ENCODE measurements around the gene KAT6B. TPM values are rescaled to one million over a fixed set of nuclear protein-coding genes. Genes with fewer than 3 reads are reported as not detected.

The KAT6B gene
- total RNA-seq, 1 donor from 2014 or later: 57.3 TPM

DNA sequence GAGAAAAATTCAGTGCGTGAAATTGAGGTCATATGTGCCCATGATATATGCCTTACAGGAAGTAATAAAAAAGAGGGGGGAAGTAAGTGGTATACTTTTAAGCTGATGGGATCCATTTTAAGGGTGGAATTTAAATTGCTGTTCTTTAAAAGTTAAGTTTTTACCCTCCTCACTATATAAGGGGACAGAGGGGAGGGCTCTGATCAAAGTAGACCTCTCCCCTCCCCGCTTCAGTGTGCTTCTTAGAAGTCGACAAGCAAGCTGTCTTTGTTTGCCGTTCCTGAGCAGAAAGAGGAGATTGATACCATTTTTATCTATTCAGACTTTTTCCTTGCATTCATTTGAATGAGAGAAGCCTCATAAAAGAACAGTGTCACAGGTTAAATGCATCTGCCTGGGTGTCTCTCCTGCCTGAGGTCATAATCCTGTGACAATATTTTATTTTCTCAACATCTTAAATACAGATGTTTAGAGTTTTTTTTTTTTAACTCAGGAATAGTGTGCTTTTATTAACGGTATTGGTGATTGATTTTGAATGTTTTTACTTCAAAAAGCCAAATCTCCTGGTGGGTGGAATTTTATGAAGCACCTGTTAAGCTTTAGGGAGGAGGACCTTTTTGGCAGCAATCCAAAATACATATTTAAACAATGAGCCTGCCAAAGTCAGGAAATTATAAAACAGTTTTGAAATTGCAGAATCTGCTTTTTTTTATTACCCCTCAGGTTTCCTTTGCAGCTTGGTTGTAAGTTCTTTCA, 141.7 kb downstream of the KAT6B start:
- intact Hi-C loops (cut with DNase I): no loop called here
- ATAC-seq (peak; percentile 48), DNase-seq (ENCODE audit: low spot score) (no peak)

DNA sequence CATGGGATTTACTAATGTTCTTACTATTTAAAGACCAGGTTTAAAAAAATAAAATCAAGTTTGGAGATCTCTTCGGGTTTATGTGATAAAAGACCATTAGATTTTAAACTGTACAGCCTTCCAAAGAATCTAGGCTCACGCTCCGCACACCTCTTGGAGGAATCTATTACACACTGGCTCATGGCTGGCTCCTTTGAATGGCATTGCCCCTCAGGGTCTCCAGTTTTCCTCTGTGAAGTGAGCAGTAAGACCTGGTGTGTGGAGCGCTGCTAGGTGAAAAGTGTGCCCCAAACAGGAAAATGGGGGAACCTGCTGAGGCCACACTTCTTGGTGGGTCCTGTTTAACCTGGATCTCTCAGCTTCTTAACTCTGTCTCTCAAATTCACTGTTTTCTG, 142.3 kb downstream of the KAT6B start:
- DNase-seq (ENCODE audit: low spot score) (no peak), ATAC-seq (peak; percentile 61)
- intact Hi-C loops (cut with DNase I): no loop called here

DNA sequence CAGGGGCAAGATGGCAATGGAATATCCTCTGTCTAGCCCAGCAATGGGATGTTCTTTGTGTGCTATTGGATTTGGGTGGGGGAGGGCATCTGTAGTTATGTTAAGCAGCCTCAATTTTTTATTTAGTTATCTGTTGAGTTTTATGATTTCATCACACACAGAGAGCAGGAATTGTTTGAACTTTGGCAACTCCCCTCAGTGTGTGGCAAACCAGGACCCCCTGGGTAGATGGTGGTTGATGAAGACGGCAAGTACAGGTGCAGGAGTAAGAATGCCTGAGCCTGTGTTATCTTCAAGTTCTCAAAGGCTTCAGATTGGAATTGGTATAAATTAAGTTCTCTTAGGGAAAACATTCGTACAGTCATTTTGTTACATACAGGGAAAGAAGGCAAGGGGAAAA, 142.7 kb downstream of the KAT6B start:
- DNase-seq (ENCODE audit: low spot score): no peak
- intact Hi-C loops (cut with DNase I): no loop called here
- peak; percentile 35 for ATAC-seq

DNA sequence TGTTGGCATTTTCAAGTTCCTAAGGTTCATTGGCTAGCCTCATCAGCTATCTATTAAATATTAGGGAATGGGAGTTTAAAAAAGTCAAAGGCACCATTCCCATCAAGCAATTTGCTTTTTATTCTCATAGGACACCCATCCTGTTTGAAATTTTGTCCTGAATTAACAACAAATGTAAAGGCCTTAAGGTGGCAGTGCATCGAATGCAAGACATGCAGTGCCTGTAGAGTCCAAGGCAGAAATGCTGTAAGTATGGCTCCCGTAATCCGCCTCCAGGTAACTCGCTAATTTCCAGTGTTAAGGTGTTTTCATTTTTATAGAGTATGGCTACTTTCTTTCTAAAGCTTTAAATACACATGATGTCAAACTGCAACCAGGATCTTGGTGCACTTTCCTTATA, 143.1 kb downstream of the KAT6B start:
- intact Hi-C loops (cut with DNase I): no loop called here
- DNase-seq (ENCODE audit: low spot score): no peak
- no peak for ATAC-seq

DNA sequence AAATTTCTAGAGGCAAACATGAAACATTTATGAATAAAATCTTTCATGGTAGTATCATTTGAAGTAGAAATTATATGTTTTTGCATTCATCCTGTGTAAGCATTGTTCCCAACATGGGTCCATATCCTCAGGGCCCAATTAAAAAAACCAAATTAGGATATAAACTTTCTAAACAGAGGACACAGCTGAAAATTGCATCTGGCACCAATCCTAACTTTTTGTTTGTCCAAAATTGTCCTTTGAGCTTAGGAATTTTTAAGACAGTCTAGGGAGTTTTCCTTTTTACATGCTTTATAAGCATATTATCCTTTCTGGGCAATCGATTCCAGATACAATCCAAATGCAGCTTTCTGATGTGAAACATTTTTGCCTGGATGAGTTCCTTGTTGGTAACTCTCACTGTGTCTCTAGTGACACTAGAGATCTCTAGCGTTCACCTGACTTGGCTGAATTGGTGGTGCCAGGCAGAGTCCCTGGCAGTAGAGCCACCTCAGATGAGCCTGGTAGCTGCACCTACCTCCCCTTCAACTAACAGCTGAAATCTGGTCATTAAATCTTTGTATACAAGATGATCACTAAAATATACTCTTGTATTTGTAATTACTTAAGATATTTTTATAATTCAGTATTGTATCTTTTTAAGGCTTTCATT, 147.5 kb downstream of the KAT6B start:
- DNase-seq (ENCODE audit: low spot score) (no peak), ATAC-seq (no peak)
- intact Hi-C loops (cut with DNase I): no loop called here

DNA sequence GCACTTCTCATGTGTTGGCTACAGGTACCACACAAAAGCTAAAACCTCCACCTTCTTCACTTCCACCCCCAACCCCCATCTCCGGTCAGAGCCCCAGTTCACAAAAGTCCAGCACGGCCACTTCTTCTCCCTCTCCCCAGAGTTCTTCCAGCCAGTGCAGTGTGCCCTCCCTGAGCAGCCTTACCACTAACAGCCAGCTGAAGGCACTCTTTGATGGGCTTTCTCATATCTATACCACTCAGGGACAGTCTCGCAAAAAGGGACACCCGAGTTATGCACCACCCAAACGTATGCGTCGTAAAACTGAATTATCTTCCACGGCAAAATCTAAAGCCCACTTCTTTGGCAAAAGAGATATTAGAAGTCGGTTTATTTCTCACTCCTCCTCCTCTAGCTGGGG, 149.4 kb downstream of the KAT6B start:
- intact Hi-C loops (cut with DNase I): no loop called here

DNA sequence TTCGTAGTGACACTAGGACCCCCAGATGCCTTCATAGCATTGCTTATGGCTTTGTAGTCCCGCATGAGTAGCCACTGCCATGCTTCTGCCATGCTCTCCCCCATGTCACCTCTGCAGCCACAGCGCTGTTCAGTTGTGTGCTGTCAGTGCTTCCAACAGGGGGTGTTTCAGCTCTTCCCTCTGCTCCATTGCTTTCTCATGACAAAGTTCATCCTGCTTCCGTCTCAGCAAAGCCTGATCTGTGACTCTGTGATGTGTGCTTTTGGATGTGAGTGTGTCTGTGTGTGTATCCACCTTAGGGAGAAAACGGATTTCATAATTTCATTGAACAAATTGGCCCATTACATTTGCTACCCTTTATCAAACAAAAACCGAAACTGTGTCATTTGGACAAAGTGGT, 150.2 kb downstream of the KAT6B start:
- intact Hi-C loops (cut with DNase I): no loop called here
- no peak for ATAC-seq

More for the DNA sequence above, 149.4 kb downstream of the KAT6B start:
- no peak for DNase-seq (ENCODE audit: low spot score)
- ATAC-seq: no peak

DNA sequence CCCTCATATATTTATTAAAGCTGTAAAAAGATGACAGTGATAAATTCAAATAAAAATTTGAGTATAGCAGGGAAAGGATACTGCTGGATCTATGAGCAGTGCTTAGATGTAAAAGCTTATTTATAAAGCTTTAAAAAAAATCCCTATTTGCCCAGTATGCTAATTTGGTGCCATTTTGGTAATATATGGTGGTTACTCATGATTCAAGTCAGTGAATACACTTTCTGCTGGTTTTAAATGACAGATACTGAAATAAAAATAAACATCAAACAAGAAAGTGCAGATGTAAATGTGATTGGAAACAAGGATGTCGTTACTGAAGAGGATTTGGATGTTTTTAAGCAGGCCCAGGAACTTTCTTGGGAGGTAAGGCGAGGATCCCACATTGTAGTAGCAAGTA, 150.7 kb downstream of the KAT6B start:
- ATAC-seq: no peak
- no peak for DNase-seq (ENCODE audit: low spot score)
- intact Hi-C loops (cut with DNase I): no loop called here

More for the DNA sequence above, 150.2 kb downstream of the KAT6B start:
- DNase-seq (ENCODE audit: low spot score): no peak

DNA sequence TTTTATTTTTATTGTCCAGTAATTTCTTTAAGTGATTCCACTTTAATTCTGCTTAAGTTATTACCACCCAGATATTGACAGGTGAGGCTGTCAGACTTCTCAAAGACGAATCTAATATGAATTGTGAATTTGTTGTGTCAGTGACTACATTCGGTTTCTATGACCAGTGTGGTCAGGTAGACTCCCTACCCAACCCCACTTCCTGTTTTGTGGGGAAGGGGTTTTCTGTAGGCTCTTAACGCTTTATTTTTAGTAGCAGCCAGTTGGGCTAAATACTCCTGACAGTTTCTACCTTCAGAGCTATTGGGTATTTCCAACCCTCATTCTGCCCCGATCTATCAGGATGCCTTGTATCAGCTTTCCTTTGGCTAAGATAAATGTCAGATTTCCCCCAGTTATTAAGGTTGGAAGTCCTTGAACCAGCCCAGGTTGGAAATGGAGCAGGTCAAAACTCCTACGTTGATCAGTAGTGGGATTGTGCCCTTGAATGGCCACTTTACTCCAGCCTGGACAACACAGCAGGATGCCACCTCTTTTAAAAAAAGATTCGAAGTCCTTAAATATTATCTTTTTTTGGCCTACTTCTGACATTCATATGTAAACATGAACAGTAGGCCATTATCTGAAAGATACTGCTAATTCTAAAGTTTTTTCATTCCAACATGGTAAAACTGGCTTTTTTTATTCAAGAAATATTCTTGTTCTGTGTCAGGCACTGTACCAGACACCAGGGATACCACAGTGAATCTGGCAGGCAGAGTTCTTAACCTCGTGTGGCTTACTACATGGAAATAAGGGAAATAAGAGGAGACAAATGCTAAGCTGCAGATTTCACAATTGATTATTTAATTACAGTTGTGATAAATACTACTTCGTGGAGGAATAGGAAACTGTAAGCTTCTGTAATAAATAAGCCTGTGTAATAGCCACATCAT, 151.8 kb downstream of the KAT6B start:
- DNase-seq (ENCODE audit: low spot score): no peak
- intact Hi-C loops (cut with DNase I): no loop called here
- no peak for ATAC-seq

DNA sequence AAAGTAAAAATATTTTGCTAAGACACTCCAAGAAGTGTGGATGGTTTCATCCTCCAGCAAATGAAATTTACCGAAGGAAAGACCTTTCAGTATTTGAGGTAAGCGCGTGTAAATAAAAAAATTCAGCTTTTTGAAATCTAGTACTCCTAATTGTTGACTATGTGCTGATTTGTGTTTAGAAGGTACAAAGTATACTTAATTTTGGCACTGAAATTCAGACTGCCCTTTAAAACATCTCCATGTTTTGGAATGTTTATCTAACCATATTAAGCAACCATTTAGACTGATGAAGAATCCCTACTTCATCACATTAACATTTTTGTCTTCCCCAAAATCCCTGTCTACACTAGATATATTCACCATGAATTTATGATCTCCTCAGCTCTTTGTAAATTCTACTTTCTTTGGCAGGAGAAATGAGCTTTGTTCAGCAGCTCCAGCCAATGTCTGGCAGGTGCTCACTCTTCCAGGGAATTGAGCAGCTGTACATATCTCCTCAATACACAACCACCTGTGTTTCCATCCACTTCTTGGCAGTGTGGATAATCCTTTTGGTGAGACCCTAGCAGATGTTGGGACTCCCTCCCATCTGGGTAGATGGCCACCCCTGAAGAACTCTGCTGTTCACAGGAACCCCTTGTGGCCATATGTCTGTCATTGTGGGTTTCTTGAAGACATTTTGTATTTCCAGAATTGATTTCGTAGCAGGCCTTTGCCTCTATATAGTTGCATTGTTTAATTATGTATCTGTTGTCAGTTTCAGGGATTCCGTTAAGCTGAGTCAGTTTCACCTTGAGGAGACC, 155.6 kb downstream of the KAT6B start:
- DNase-seq (ENCODE audit: low spot score): no peak
- peak; percentile 52 for ATAC-seq
- intact Hi-C loops (cut with DNase I): no loop called here

DNA sequence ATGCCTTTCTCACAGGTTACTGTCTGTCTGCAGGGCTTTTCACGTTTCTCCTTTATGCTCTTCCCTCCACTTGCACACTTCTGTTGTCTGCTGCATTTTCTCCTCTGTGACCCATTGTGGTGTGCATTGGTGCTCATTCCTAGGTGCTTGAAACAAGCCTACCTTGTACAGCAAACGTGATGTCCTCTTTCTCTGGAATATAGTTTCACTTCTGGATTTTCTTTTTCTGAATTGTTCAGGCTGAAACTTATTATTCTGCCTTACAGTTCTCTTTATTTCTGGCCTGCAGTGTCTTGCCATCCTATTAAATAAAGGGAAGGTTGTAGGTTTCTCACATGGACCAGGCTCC, 156.2 kb downstream of the KAT6B start:
- intact Hi-C loops (cut with DNase I): no loop called here
- no peak for ATAC-seq

DNA sequence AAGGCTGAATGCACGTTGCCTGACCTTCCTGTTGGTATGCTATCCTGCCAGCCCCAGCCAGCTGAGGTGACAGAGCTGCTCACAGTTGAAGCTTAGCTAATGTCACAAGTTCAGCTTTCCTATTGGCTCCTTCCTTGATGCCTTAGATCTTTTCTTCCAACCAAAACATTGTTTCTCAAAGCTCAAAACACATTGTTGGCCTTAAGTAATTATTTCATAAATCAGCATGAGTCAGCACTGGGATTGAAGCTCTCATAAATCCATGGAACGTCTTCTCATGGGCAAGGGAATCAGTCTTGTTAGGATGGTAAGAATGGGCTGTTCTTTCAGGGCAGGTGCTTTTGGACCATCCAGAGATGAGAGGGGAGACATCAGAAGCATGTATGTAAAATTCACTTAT, 157.0 kb downstream of the KAT6B start:
- intact Hi-C loops (cut with DNase I): no loop called here
- DNase-seq (ENCODE audit: low spot score) (no peak), ATAC-seq (peak; percentile 38)

More for the DNA sequence above, 156.2 kb downstream of the KAT6B start:
- no peak for DNase-seq (ENCODE audit: low spot score)

DNA sequence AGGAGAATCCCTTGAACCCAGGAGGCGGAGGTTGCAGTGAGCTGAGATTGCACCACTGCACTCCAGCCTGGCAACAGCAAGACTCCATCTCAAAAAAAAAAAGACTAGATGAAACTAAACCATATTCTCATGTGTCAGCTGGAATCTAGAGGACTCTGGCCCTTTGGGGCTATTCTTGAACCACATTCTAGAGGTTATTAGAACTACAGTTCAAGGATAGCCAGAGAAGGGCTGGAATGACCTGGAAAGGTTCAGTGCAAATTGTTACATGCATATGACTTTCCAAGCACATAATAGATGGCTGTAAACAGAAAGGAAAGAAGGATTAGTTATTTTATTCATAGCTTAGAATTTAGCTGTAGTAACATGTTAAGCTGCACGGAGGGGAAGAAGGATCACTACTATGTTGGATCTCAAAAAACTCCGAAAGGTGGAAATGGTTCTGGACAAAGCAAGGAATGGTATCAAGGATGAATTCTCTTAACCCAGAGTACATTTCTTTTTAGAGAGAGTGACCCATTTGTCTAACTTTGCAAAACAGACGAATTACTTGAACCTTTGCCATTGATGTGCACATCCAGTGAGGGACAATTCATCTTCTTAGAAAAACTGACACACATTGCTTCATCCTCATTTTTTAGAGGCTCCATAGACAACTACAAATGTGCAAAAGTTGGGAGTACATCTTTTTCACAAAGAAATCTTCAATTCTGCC, 161.1 kb downstream of the KAT6B start:
- peak; percentile 89 for ATAC-seq

DNA sequence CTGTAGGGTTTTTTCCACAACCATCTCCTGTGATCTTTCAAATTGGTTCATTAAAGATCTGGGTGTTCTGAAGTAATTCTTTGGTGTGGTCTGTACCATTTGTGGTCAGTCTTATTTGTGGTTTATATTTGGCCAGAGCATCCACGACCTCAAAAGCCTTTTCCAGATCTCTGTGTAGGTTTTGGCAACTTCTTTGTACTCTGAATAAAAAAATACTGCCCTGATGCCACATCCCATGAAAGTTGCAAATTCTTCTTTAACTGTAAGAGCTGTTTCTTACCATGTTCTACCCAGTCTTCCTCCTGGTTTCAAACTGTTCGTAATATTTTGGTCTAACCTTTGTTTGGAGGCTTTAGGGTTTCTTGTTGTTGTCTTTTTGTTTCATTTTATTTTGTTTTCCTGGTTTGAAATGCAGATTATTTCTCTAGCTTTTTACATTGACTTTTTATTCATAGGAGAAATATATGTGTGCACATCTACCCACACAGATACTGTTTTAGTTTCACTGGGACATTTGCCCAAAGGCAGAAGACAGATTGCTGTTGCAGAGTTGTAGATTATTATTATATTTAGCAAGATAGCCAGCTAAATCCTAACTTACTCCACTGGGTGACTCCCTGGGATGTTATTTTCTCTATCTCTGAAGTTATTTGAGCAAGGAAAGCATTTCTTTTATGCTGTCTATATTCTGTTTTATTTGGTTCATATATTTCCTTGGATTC, 161.8 kb downstream of the KAT6B start:
- DNase-seq (ENCODE audit: low spot score): no peak
- peak; percentile 36 for ATAC-seq
- intact Hi-C loops (cut with DNase I): no loop called here

More for the DNA sequence above, 161.1 kb downstream of the KAT6B start:
- DNase-seq (ENCODE audit: low spot score): no peak
- intact Hi-C loops (cut with DNase I): no loop called here

DNA sequence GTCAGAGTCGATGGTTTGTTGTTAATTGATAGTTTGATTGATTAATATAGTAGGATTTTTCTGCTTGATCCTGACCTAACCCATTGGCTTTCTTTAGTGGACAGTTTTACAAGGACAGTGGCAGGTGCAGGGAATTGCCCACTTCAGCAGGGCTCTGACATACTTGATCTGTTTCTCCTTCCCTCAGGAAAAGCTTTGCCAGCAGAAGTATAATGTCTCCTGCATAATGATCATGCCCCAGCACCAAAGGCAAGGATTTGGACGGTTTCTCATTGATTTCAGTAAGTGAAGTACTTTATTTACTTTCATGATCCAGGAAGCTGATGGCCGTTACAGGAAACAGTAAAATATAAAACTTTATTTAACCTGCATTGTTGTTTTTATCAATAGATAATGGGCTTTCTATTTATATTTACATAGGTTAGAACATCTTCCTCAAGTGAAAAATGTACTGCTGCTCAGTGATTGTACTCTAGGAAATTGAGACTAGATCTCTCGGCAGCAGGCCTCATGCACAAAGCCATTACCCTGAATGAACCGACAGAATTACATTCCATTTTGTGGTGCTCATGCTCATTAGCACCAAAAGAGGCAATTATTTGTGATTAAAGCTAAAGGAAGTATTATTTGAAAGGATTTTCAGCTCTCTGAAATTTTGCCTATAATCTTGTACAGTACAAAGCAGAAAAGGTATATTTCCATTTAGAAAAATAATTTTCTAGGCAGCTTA, 162.6 kb downstream of the KAT6B start:
- intact Hi-C loops (cut with DNase I): no loop called here
- no peak for ATAC-seq
- no peak for DNase-seq (ENCODE audit: low spot score)

DNA sequence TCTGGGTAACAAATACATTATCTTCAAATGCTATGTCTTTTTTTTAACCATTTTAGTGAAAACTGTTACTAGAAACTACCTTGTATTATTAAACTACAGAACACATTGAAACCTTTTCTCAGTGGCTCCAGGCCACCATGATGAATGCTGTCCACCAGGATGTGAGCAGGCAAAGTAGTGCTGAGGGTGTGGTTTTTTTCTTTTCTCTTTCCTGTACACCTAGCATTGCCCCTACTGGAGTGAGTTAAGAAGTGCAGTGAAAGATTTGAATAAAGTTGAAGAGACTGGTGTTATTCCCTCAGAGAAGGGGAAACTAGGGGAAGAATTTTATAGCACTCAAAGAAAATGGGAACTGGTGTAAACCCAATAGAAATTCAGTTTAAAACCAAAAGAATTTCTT, 165.0 kb downstream of the KAT6B start:
- no peak for ATAC-seq
- intact Hi-C loops (cut with DNase I): no loop called here

DNA sequence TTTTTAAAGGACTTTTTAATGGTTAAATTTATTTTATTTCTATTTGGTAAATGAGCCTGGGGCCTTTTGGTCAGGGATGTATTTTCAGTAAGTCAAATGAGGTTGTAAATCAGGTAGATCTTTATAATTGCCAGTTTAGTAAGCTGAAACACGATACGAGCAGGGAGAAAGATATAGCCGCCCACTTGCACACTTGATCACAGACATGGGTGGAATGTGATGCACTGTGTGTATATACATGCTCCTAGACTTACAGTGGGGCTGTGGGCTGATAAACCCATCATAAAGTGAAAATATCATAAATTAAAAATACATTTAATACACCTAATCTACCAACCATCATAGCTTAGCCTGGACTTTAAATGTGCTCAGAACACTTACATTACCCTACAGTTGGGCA, 165.7 kb downstream of the KAT6B start:
- intact Hi-C loops (cut with DNase I): no loop called here
- ATAC-seq: no peak
- DNase-seq (ENCODE audit: low spot score): no peak

More for the DNA sequence above, 165.0 kb downstream of the KAT6B start:
- no peak for DNase-seq (ENCODE audit: low spot score)

Data from sciatic nerve (tissue), 2 donors.